ENCODE measurements around the gene ATP1A1.

The ATP1A1 gene

GRCh38 chr1:116379057-116379630 is 6.1 kb downstream of the ATP1A1 start:
- Histone ChIP-seq H4K91ac (ENCODE audit: low read depth, low read length, poor library complexity) (no peak overlapping the region), H3K27ac (replicated peaks; ENCODE audit: low read length) (no peak overlapping the region), H3K36me3 (replicated peaks in 1 of 2; ENCODE audit: control insufficient read depth in 2 of 2, insufficient read depth in 2 of 2, low read length in 2 of 2) (peaks cover 0 to 2% of the 10 kb centered on the region in 2 donors), H3K4ac (ENCODE audit: low read length) (no peak overlapping the region), H2AFZ (ENCODE audit: low read length) (no peak overlapping the region), H3K4me1 (ENCODE audit: control insufficient read depth in 2 of 2, insufficient read depth in 1 of 2, low read depth in 1 of 2, low read length in 2 of 2) (peaks cover 16 to 33% of the 10 kb centered on the region in 2 donors), H3K18ac (ENCODE audit: low read length) (peak overlapping the region; percentile 23), H3K9me3 (replicated peaks in 1 of 2; ENCODE audit: control insufficient read depth in 2 of 2, insufficient read depth in 1 of 2, low read depth in 1 of 2, low read length in 2 of 2) (no peaks in the 10 kb centered on the region), H2AK5ac (ENCODE audit: low read depth, low read length) (no peak overlapping the region), H3K23ac (ENCODE audit: low read depth, low read length, poor library complexity) (no peak overlapping the region), H2BK5ac (ENCODE audit: low read length) (no peak overlapping the region), H3K27me3 (ENCODE audit: control insufficient read depth in 3 of 3, insufficient read depth in 3 of 3, low read depth in 1 of 3, low read length in 3 of 3) (no peaks in the 10 kb centered on the region), H4K8ac (ENCODE audit: low read depth, low read length) (no peak overlapping the region), H3K14ac (ENCODE audit: low read length) (no peak overlapping the region), H3K9ac (ENCODE audit: low read depth, low read length, poor library complexity) (no peak overlapping the region), H2BK15ac (ENCODE audit: low read length) (no peak overlapping the region), H2BK12ac (ENCODE audit: low read length) (no peak overlapping the region), H3K4me3 (ENCODE audit: low read length in 2 of 2) (no peak overlapping the region), H2BK120ac (ENCODE audit: low read depth, low read length) (no peak overlapping the region), H3K4me2 (ENCODE audit: insufficient read depth, low read length, poor library complexity, severe bottlenecking) (no peak overlapping the region), H3K79me1 (ENCODE audit: low read depth, low read length) (no peaks in the 10 kb centered on the region)
- no peak for DNase-seq (ENCODE audit: low spot score)
- no CpG with 5 or more reads among the region's 2 CpGs for WGBS, 2 donors (ENCODE audit: extremely low coverage in 2 of 2, insufficient read length in 2 of 2, insufficient replicate concordance in 1 of 2)

GRCh38 chr1:116379674-116380498 is 6.8 kb downstream of the ATP1A1 start:
- WGBS, 2 donors (ENCODE audit: extremely low coverage in 2 of 2, insufficient read length in 2 of 2, insufficient replicate concordance in 1 of 2), result no CpG with 5 or more reads among the region's 6 CpGs
- Histone ChIP-seq H4K91ac (ENCODE audit: low read depth, low read length, poor library complexity) (no peak overlapping the region), H3K23ac (ENCODE audit: low read depth, low read length, poor library complexity) (no peak overlapping the region), H3K9ac (ENCODE audit: low read depth, low read length, poor library complexity) (no peak overlapping the region), H4K8ac (ENCODE audit: low read depth, low read length) (no peak overlapping the region), H2AFZ (ENCODE audit: low read length) (no peak overlapping the region), H2BK12ac (ENCODE audit: low read length) (no peak overlapping the region), H2BK120ac (ENCODE audit: low read depth, low read length) (no peak overlapping the region), H2BK15ac (ENCODE audit: low read length) (no peak overlapping the region), H3K4me1 (ENCODE audit: control insufficient read depth in 2 of 2, insufficient read depth in 1 of 2, low read depth in 1 of 2, low read length in 2 of 2) (peaks cover 12 to 32% of the 10 kb centered on the region in 2 donors), H2AK5ac (ENCODE audit: low read depth, low read length) (no peak overlapping the region), H3K4me2 (ENCODE audit: insufficient read depth, low read length, poor library complexity, severe bottlenecking) (no peak overlapping the region), H3K18ac (ENCODE audit: low read length) (no peak overlapping the region), H3K4me3 (ENCODE audit: low read length in 2 of 2) (no peak overlapping the region), H2BK5ac (ENCODE audit: low read length) (no peak overlapping the region), H3K9me3 (replicated peaks in 1 of 2; ENCODE audit: control insufficient read depth in 2 of 2, insufficient read depth in 1 of 2, low read depth in 1 of 2, low read length in 2 of 2) (no peaks in the 10 kb centered on the region), H3K14ac (ENCODE audit: low read length) (no peak overlapping the region), H3K4ac (ENCODE audit: low read length) (no peak overlapping the region), H3K27ac (replicated peaks; ENCODE audit: low read length) (no peak overlapping the region), H3K27me3 (ENCODE audit: control insufficient read depth in 3 of 3, insufficient read depth in 3 of 3, low read depth in 1 of 3, low read length in 3 of 3) (no peaks in the 10 kb centered on the region), H3K36me3 (replicated peaks in 1 of 2; ENCODE audit: control insufficient read depth in 2 of 2, insufficient read depth in 2 of 2, low read length in 2 of 2) (peaks cover 0 to 10% of the 10 kb centered on the region in 2 donors), H3K79me1 (ENCODE audit: low read depth, low read length) (no peaks in the 10 kb centered on the region)
- no peak for DNase-seq (ENCODE audit: low spot score)

- Histone ChIP-seq H2BK5ac (ENCODE audit: low read length) (no peak overlapping the region), H3K9ac (ENCODE audit: low read depth, low read length, poor library complexity) (no peak overlapping the region), H3K36me3 (replicated peaks in 1 of 2; ENCODE audit: control insufficient read depth in 2 of 2, insufficient read depth in 2 of 2, low read length in 2 of 2) (peaks cover 3 to 18% of the 10 kb centered on the region in 2 donors), H2BK12ac (ENCODE audit: low read length) (no peak overlapping the region), H4K91ac (ENCODE audit: low read depth, low read length, poor library complexity) (no peak overlapping the region), H3K4me3 (ENCODE audit: low read length in 2 of 2) (no peak overlapping the region), H4K8ac (ENCODE audit: low read depth, low read length) (no peak overlapping the region), H2BK120ac (ENCODE audit: low read depth, low read length) (no peak overlapping the region), H2AK5ac (ENCODE audit: low read depth, low read length) (no peak overlapping the region), H3K4me2 (ENCODE audit: insufficient read depth, low read length, poor library complexity, severe bottlenecking) (no peak overlapping the region), H3K4ac (ENCODE audit: low read length) (no peak overlapping the region), H3K23ac (ENCODE audit: low read depth, low read length, poor library complexity) (no peak overlapping the region), H3K27ac (replicated peaks; ENCODE audit: low read length) (no peak overlapping the region), H3K27me3 (ENCODE audit: control insufficient read depth in 3 of 3, insufficient read depth in 3 of 3, low read depth in 1 of 3, low read length in 3 of 3) (no peaks in the 10 kb centered on the region), H3K14ac (ENCODE audit: low read length) (no peak overlapping the region), H2AFZ (ENCODE audit: low read length) (no peak overlapping the region), H3K9me3 (replicated peaks in 1 of 2; ENCODE audit: control insufficient read depth in 2 of 2, insufficient read depth in 1 of 2, low read depth in 1 of 2, low read length in 2 of 2) (no peaks in the 10 kb centered on the region), H2BK15ac (ENCODE audit: low read length) (no peak overlapping the region), H3K79me1 (ENCODE audit: low read depth, low read length) (no peaks in the 10 kb centered on the region), H3K4me1 (ENCODE audit: control insufficient read depth in 2 of 2, insufficient read depth in 1 of 2, low read depth in 1 of 2, low read length in 2 of 2) (peaks cover 9 to 25% of the 10 kb centered on the region in 2 donors), H3K18ac (ENCODE audit: low read length) (no peak overlapping the region)
- WGBS, 2 donors (ENCODE audit: extremely low coverage in 2 of 2, insufficient read length in 2 of 2, insufficient replicate concordance in 1 of 2), result no CpG with 5 or more reads among the region's 7 CpGs
- DNase-seq (ENCODE audit: low spot score), result no peak
Observed at GRCh38 chr1:116380499-116381242, 7.6 kb downstream of the ATP1A1 start.

- H3K4me2 ChIP-seq (ENCODE audit: insufficient read depth, low read length, poor library complexity, severe bottlenecking), result no peak overlapping the region
- no peak overlapping the region for H2BK5ac ChIP-seq (ENCODE audit: low read length)
- H2AFZ ChIP-seq (ENCODE audit: low read length), result no peak overlapping the region
- no CpG with 5 or more reads among the region's 2 CpGs for WGBS, 2 donors (ENCODE audit: extremely low coverage in 2 of 2, insufficient read length in 2 of 2, insufficient replicate concordance in 1 of 2)
- peaks cover 9 to 32% of the 10 kb centered on the region in 2 donors for H3K36me3 ChIP-seq (replicated peaks in 1 of 2; ENCODE audit: control insufficient read depth in 2 of 2, insufficient read depth in 2 of 2, low read length in 2 of 2)
- no peak overlapping the region for H4K91ac ChIP-seq (ENCODE audit: low read depth, low read length, poor library complexity)
- no peak overlapping the region for H2BK12ac ChIP-seq (ENCODE audit: low read length)
- H2BK120ac ChIP-seq (ENCODE audit: low read depth, low read length), result no peak overlapping the region
- H3K4me3 ChIP-seq (ENCODE audit: low read length in 2 of 2), result no peak overlapping the region
- no peaks in the 10 kb centered on the region for H3K27me3 ChIP-seq (ENCODE audit: control insufficient read depth in 3 of 3, insufficient read depth in 3 of 3, low read depth in 1 of 3, low read length in 3 of 3)
- H3K23ac ChIP-seq (ENCODE audit: low read depth, low read length, poor library complexity), result no peak overlapping the region
- no peak overlapping the region for H3K4ac ChIP-seq (ENCODE audit: low read length)
- DNase-seq (ENCODE audit: low spot score), result no peak
- no peak overlapping the region for H3K14ac ChIP-seq (ENCODE audit: low read length)
- H2BK15ac ChIP-seq (ENCODE audit: low read length), result no peak overlapping the region
- H3K27ac ChIP-seq (replicated peaks; ENCODE audit: low read length), result no peak overlapping the region
- no peak overlapping the region for H3K9ac ChIP-seq (ENCODE audit: low read depth, low read length, poor library complexity)
- H3K18ac ChIP-seq (ENCODE audit: low read length), result no peak overlapping the region
- no peaks in the 10 kb centered on the region for H3K9me3 ChIP-seq (replicated peaks in 1 of 2; ENCODE audit: control insufficient read depth in 2 of 2, insufficient read depth in 1 of 2, low read depth in 1 of 2, low read length in 2 of 2)
- H4K8ac ChIP-seq (ENCODE audit: low read depth, low read length), result no peak overlapping the region
- no peak overlapping the region for H2AK5ac ChIP-seq (ENCODE audit: low read depth, low read length)
- peaks cover 4 to 16% of the 10 kb centered on the region in 2 donors for H3K4me1 ChIP-seq (ENCODE audit: control insufficient read depth in 2 of 2, insufficient read depth in 1 of 2, low read depth in 1 of 2, low read length in 2 of 2)
- H3K79me1 ChIP-seq (ENCODE audit: low read depth, low read length), result no peaks in the 10 kb centered on the region
Observed at GRCh38 chr1:116382321-116382720, 9.3 kb downstream of the ATP1A1 start.
